CD4-positive, alpha-beta memory T cell (primary cell): Measurements from ENCODE around the gene HAL. TPM values are rescaled to one million over a fixed set of nuclear protein-coding genes. Genes with fewer than 3 reads are reported as not detected.

ENCODE experiments used
- CTCF ChIA-PET: fragments of 350-600 bp; sonication (Branson Sonifier 250); formaldehyde crosslinking; loops from one replicate; lab custom pipeline; 2021; ENCODE audit warnings: inconsistent platforms; ENCODE audit not compliant: partially characterized antibody; lab: Charles Lee
- POLR2A ChIA-PET: fragments of 350-600 bp; sonication (Branson Sonifier 250); formaldehyde crosslinking; loops from one replicate; lab custom pipeline; 2021; ENCODE audit not compliant: partially characterized antibody; lab: Charles Lee
- DNase-seq, 5 donors: peaks; one replicate each; pipeline versions ENCODE4 v3.0.0 to v3.0.0-alpha.2; 2020 to 2022; ENCODE audit warnings: mixed read lengths in 1 of 5
- H3K27ac ChIP-seq: one replicate; pipeline ENCODE4 v1.7.0; 2013; ENCODE audit warnings: low read depth, low read length
- H3K27me3 ChIP-seq: 2 replicates; pipeline ENCODE4 v1.7.0; 2013; ENCODE audit warnings: mild to moderate bottlenecking, low read length, moderate library complexity; ENCODE audit not compliant: insufficient read depth
- H3K36me3 ChIP-seq: 2 replicates; pipeline ENCODE4 v1.7.0; 2013; ENCODE audit warnings: mild to moderate bottlenecking, low read length, moderate library complexity; ENCODE audit not compliant: insufficient read depth
- H3K4me1 ChIP-seq: 2 replicates; pipeline ENCODE4 v1.7.0; 2013; ENCODE audit warnings: mild to moderate bottlenecking, low read length, moderate library complexity; ENCODE audit not compliant: insufficient read depth
- H3K4me3 ChIP-seq, 2 donors: one replicate each; pipeline ENCODE4 v1.7.0; 2013; ENCODE audit warnings: low read length in 2 of 2, mild to moderate bottlenecking in 1 of 2
- H3K9me3 ChIP-seq, 2 donors: one replicate each; pipeline ENCODE4 v1.7.0; 2013; ENCODE audit warnings: low read length in 2 of 2, control low read depth in 1 of 2; ENCODE audit not compliant: control insufficient read depth in 1 of 2
- H3K27ac Mint-ChIP-seq, 7 donors: one replicate each; pipeline ENCODE4 v1.8.0; 2020 to 2021; ENCODE audit warnings: mixed read lengths in 7 of 7, mild to moderate bottlenecking in 6 of 7, inconsistent platforms in 3 of 7, moderate library complexity in 3 of 7
- H3K27me3 Mint-ChIP-seq, 2 donors: one replicate each; pipeline ENCODE4 v1.8.0; 2020 to 2021; ENCODE audit warnings: mixed read lengths in 2 of 2
- H3K36me3 Mint-ChIP-seq, 2 donors: one replicate each; pipeline ENCODE4 v1.8.0; 2020 to 2021; ENCODE audit warnings: mixed read lengths in 2 of 2, inconsistent platforms in 1 of 2, mild to moderate bottlenecking in 1 of 2
- H3K4me1 Mint-ChIP-seq, 4 donors: one replicate each; pipeline ENCODE4 v1.8.0; 2020 to 2021; ENCODE audit warnings: mixed read lengths in 4 of 4, mild to moderate bottlenecking in 1 of 4
- H3K4me3 Mint-ChIP-seq, 8 donors: one replicate each; pipeline ENCODE4 v1.8.0; 2020 to 2021; ENCODE audit warnings: mixed read lengths in 8 of 8, mild to moderate bottlenecking in 7 of 8, moderate library complexity in 6 of 8, inconsistent platforms in 3 of 8
- H3K9me3 Mint-ChIP-seq, 8 donors: one replicate each; pipeline ENCODE4 v1.8.0; 2020 to 2021; ENCODE audit warnings: mixed read lengths in 8 of 8, mild to moderate bottlenecking in 5 of 8, inconsistent platforms in 3 of 8, moderate library complexity in 1 of 8
- intact Hi-C: fragments of 100-400 bp; cut with micrococcal nuclease; formaldehyde crosslinking; loops from one replicate; pipeline ENCODE4 v1.15.1; 2023
- polyA plus RNA-seq, 2 donors: library from polyadenylated mRNA; unstranded; fragments of 300-500 nt; fragmentation: Illumina TruSeq; gene quantifications; one replicate each; pipeline ENCODE4 v1.2.3, GENCODE V29; 2021
- total RNA-seq, 2 experiments: library from RNA; stranded (reverse); gene quantifications; one replicate each; pipeline ENCODE4 v1.2.3, GENCODE V29; 2021

HAL gene
- total and polyA plus RNA-seq, 4 experiments from 2014 or later = 1.7 to 2.0 TPM; not detected in 2

GRCh38 chr12:96006727-96007126 is 10.6 kb upstream of the HAL start:
- peaks cover 58 to 65% of the 10 kb centered on the region in 2 donors for H3K36me3 Mint-ChIP-seq

GRCh38 chr12:96000858-96001257 is 4.7 kb upstream of the HAL start:
- Mint-ChIP-seq H3K9me3 (no peaks in the 10 kb centered on the region), H3K4me3 (no peak overlapping the region), H3K27me3 (no peaks in the 10 kb centered on the region), H3K4me1 (peaks cover 3 to 6% (median 5%) of the 10 kb centered on the region in 4 donors), H3K27ac (peak overlapping the region in 3 of 7 donors; percentile 0 to 63 (median 27)), H3K36me3 (peaks cover 28 to 37% of the 10 kb centered on the region in 2 donors)
- CTCF ChIA-PET = interaction anchor here (1.1 to 7.2 kb wide), 7 partner anchors 10 to 90 kb away, joined by 3 to 196 read pairs (median 21); partner anchors contain the start of genes AMDHD1 and CCDC38
- Histone ChIP-seq H3K9me3 (no peaks in the 10 kb centered on the region), H3K4me1 (no peaks in the 10 kb centered on the region), H3K36me3 (peaks cover 15% of the 10 kb centered on the region), H3K27me3 (no peaks in the 10 kb centered on the region), H3K4me3 (no peak overlapping the region), H3K27ac (no peak overlapping the region)
- POLR2A ChIA-PET = no interaction called here
- no peak for DNase-seq
- intact Hi-C loops = no loop called here

More at GRCh38 chr12:96006727-96007126, 10.6 kb upstream of the HAL start:
- Mint-ChIP-seq H3K27ac (peak overlapping the region in 1 of 7 donors; percentile 4), H3K27me3 (no peaks in the 10 kb centered on the region), H3K4me3 (no peak overlapping the region), H3K9me3 (no peaks in the 10 kb centered on the region), H3K4me1 (no peaks in the 10 kb centered on the region)
- intact Hi-C loops = no loop called here
- CTCF ChIA-PET = interaction anchor here (1.3 kb wide), 1 partner anchor 9 kb away, joined by 4 read pairs; no protein-coding TSS in a partner anchor
- Histone ChIP-seq H3K9me3 (no peaks in the 10 kb centered on the region), H3K27me3 (no peaks in the 10 kb centered on the region), H3K36me3 (peaks cover 42% of the 10 kb centered on the region), H3K4me3 (no peak overlapping the region), H3K4me1 (no peaks in the 10 kb centered on the region), H3K27ac (no peak overlapping the region)
- POLR2A ChIA-PET = no interaction called here
- DNase-seq = no peak

- H3K4me1 ChIP-seq = no peaks in the 10 kb centered on the region
- ChIA-PET CTCF (interaction anchor here (0.7 to 7.2 kb wide), 22 partner anchors 9 to 490 kb away, joined by 3 to 196 read pairs (median 6); partner anchors contain the start of genes AMDHD1, CCDC38, CFAP54 and LTA4H), POLR2A (interaction anchor here (1.6 kb wide), 1 partner anchor 81 kb away, joined by 6 read pairs; no protein-coding TSS in a partner anchor)
- H3K27ac ChIP-seq = no peak overlapping the region
- no peaks in the 10 kb centered on the region for H3K27me3 ChIP-seq
- H3K36me3 ChIP-seq = peaks cover 5% of the 10 kb centered on the region
- H3K4me3 Mint-ChIP-seq = no peak overlapping the region
- peaks cover 15 to 26% of the 10 kb centered on the region in 2 donors for H3K36me3 Mint-ChIP-seq
- intact Hi-C loops = loop anchor here (5.0 kb wide), 1 partner anchor 882 kb away; no protein-coding TSS in a partner anchor
- H3K9me3 Mint-ChIP-seq = no peaks in the 10 kb centered on the region
- H3K27me3 Mint-ChIP-seq = no peaks in the 10 kb centered on the region
- no peaks in the 10 kb centered on the region for H3K9me3 ChIP-seq
- H3K4me3 ChIP-seq = no peak overlapping the region
- DNase-seq = no peak
- no peak overlapping the region for H3K27ac Mint-ChIP-seq
- peaks cover 3 to 6% (median 5%) of the 10 kb centered on the region in 4 donors for H3K4me1 Mint-ChIP-seq
Observed at GRCh38 chr12:95999484-95999883, 3.3 kb upstream of the HAL start.

GRCh38 chr12:95998611-95999286 is 2.6 kb upstream of the HAL start:
- CTCF ChIA-PET = interaction anchor here (0.7 to 7.2 kb wide), 34 partner anchors 8 to 491 kb away, joined by 3 to 196 read pairs (median 4); partner anchors contain the start of genes AMDHD1, CCDC38, CFAP54 and LTA4H
- H3K9me3 Mint-ChIP-seq = no peaks in the 10 kb centered on the region

GRCh38 chr12:95997911-95998510 is 1.9 kb upstream of the HAL start:
- DNase-seq = no peak
- H3K9me3 Mint-ChIP-seq = no peaks in the 10 kb centered on the region

More at GRCh38 chr12:95998611-95999286, 2.6 kb upstream of the HAL start:
- Mint-ChIP-seq H3K4me3 (no peak overlapping the region), H3K27ac (peak overlapping the region in 1 of 7 donors; percentile 70), H3K27me3 (no peaks in the 10 kb centered on the region), H3K4me1 (peaks cover 3 to 6% (median 5%) of the 10 kb centered on the region in 4 donors), H3K36me3 (peaks cover 15 to 22% of the 10 kb centered on the region in 2 donors)
- Histone ChIP-seq H3K27me3 (no peaks in the 10 kb centered on the region), H3K9me3 (no peaks in the 10 kb centered on the region), H3K36me3 (peaks cover 3% of the 10 kb centered on the region), H3K4me3 (no peak overlapping the region), H3K4me1 (no peaks in the 10 kb centered on the region), H3K27ac (no peak overlapping the region)
- POLR2A ChIA-PET = interaction anchor here (1.6 kb wide), 1 partner anchor 80 kb away, joined by 6 read pairs; no protein-coding TSS in a partner anchor
- DNase-seq = peak; percentile 48 to 67 (median 59)
- intact Hi-C loops = loop anchor here (1.0 to 5.0 kb wide), 2 partner anchors 178 to 881 kb away; no protein-coding TSS in a partner anchor

GRCh38 chr12:95997276-95997675 is 1.1 kb upstream of the HAL start:
- Histone ChIP-seq H3K27ac (no peak overlapping the region), H3K4me1 (no peaks in the 10 kb centered on the region), H3K9me3 (no peaks in the 10 kb centered on the region), H3K27me3 (no peaks in the 10 kb centered on the region), H3K4me3 (no peak overlapping the region), H3K36me3 (no peaks in the 10 kb centered on the region)
- Mint-ChIP-seq H3K4me1 (peaks cover 3 to 6% (median 5%) of the 10 kb centered on the region in 4 donors), H3K4me3 (no peak overlapping the region), H3K27me3 (no peaks in the 10 kb centered on the region), H3K27ac (no peak overlapping the region), H3K36me3 (peaks cover 7 to 12% of the 10 kb centered on the region in 2 donors), H3K9me3 (no peaks in the 10 kb centered on the region)
- no peak for DNase-seq
- CTCF ChIA-PET = interaction anchor here (1.3 to 7.2 kb wide), 3 partner anchors 11 to 80 kb away, joined by 4 to 196 read pairs (median 6); partner anchors contain the start of genes AMDHD1 and CCDC38
- POLR2A ChIA-PET = no interaction called here
- intact Hi-C loops = loop anchor here (5.0 kb wide), 1 partner anchor 880 kb away; no protein-coding TSS in a partner anchor

More at GRCh38 chr12:95997911-95998510, 1.9 kb upstream of the HAL start:
- Histone ChIP-seq H3K36me3 (no peaks in the 10 kb centered on the region), H3K27ac (no peak overlapping the region), H3K27me3 (no peaks in the 10 kb centered on the region), H3K4me3 (no peak overlapping the region), H3K4me1 (no peaks in the 10 kb centered on the region), H3K9me3 (no peaks in the 10 kb centered on the region)
- ChIA-PET CTCF (interaction anchor here (0.7 to 7.2 kb wide), 25 partner anchors 9 to 399 kb away, joined by 3 to 196 read pairs (median 6); partner anchors contain the start of genes AMDHD1 and CCDC38), POLR2A (interaction anchor here (1.6 kb wide), 1 partner anchor 79 kb away, joined by 6 read pairs; no protein-coding TSS in a partner anchor)
- H3K4me1 Mint-ChIP-seq = peaks cover 3 to 6% (median 5%) of the 10 kb centered on the region in 4 donors
- no peaks in the 10 kb centered on the region for H3K27me3 Mint-ChIP-seq
- H3K4me3 Mint-ChIP-seq = no peak overlapping the region
- H3K36me3 Mint-ChIP-seq = peaks cover 15 to 17% of the 10 kb centered on the region in 2 donors
- H3K27ac Mint-ChIP-seq = no peak overlapping the region
- intact Hi-C loops = loop anchor here (1.0 to 5.0 kb wide), 2 partner anchors 178 to 881 kb away; no protein-coding TSS in a partner anchor
